Stimulated activated CD8-positive, alpha-beta memory T cell treated with anti-CD3 and anti-CD28 coated beads, Interleukin-15, amount 100 ng/mL, for 4 hours (primary cell): ENCODE data around the gene POLR2J2.
"Not testable (repeated sequence)": the region's sequence is repeated elsewhere in the genome, so short reads cannot be mapped to it uniquely, and the experiment has no call there.

Experiments used
- DNase-seq, 2 donors: peaks; one replicate each; pipeline ENCODE4 v3.0.0-alpha.2; 2020; ENCODE audit warnings: low read depth in 2 of 2

Gene POLR2J2

DNA sequence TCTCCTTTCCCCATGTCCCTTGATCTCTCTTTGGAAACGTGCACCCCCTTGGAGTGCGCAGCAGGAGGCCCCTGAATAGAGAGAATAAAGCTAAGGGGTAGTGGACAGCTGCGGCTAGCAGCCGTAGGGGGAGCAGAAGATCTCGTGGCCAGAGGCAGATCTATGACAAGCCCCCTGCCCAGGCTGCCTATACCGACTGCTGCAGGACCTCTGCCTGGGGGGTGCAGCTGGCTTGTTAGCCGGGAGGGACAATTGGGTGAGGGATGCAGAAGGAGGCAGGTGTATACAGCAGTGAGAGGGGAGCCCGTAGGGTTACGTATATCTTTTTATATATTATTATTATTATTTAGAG, 469 bp upstream of the POLR2J2 start:
- DNase-seq, result not testable (repeated sequence)

- not testable (repeated sequence) for DNase-seq
Observed at GRCh38 chr7:102667523-102667922, 3.9 kb downstream of the POLR2J2 start.

GRCh38 chr7:102666850-102667249, 4.6 kb downstream of the POLR2J2 start:
- not testable (repeated sequence) for DNase-seq

GRCh38 chr7:102664765-102665164, 6.7 kb downstream of the POLR2J2 start:
- not testable (repeated sequence) for DNase-seq

GRCh38 chr7:102649924-102650323, 21.5 kb downstream of the POLR2J2 start, which contains the start of gene SPDYE2B:
TSS of gene SPDYE2B (plus strand) at chr7:102650319. CDS start at chr7:102652349, 2,030 bp downstream.
- not testable (repeated sequence) for DNase-seq

GRCh38 chr7:102647813-102648212, 23.6 kb downstream of the POLR2J2 start:
- DNase-seq, result not testable (repeated sequence)

- not testable (repeated sequence) for DNase-seq
Observed at GRCh38 chr7:102643404-102643803, 28.1 kb downstream of the POLR2J2 start.

GRCh38 chr7:102642691-102643090, 28.8 kb downstream of the POLR2J2 start, which contains the start of gene UPK3BL1:
TSS of gene UPK3BL1 (minus strand) at chr7:102642791. CDS start at chr7:102642741, 50 bp downstream.
- DNase-seq, result not testable (repeated sequence)

DNA sequence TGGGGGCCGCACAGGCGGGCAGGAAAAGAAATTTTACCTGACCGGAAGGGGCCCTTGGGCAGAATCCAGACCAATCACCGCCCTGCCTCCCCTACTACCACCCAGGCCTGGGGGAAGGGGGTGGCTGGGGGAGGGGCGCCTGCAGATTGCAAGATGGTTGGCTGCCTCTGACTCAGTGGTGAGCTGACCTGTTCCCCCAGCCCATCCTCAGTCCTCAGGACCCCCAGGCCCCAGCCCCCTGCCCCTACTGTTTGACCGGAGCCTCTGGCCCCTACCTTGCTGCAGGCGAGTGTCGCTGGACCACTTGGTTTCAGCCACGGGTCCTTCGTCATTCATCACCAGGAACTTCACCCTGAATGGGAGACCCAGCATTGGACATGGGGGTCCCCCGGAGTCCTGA, 32.6 kb downstream of the POLR2J2 start:
- not testable (repeated sequence) for DNase-seq

- not testable (repeated sequence) for DNase-seq
Observed at GRCh38 chr7:102636956-102637355, 34.5 kb downstream of the POLR2J2 start.

DNA sequence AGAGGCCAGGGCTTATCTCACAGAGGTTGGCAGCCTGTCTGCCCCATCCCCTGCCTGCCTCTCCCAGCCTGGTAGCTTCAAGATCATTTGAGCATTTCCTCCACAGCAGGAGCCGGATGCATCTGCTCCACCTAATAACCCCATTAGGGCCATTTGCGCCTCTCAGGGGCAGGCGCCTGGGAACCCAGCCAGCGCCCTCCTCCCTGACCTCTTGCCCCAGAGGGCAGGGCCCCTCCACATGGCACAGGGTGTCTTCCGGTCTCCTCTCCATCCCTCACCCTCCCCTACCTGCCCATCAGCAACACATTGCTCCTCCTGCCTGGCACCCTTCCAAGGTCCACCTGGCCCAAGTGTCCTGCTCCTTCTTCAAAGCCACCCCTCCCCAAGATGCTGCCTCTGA, 36.1 kb downstream of the POLR2J2 start:
- DNase-seq, result not testable (repeated sequence)

GRCh38 chr7:102634299-102634698, 37.2 kb downstream of the POLR2J2 start:
- not testable (repeated sequence) for DNase-seq

GRCh38 chr7:102630622-102631021, 40.8 kb downstream of the POLR2J2 start:
- not testable (repeated sequence) for DNase-seq

DNA sequence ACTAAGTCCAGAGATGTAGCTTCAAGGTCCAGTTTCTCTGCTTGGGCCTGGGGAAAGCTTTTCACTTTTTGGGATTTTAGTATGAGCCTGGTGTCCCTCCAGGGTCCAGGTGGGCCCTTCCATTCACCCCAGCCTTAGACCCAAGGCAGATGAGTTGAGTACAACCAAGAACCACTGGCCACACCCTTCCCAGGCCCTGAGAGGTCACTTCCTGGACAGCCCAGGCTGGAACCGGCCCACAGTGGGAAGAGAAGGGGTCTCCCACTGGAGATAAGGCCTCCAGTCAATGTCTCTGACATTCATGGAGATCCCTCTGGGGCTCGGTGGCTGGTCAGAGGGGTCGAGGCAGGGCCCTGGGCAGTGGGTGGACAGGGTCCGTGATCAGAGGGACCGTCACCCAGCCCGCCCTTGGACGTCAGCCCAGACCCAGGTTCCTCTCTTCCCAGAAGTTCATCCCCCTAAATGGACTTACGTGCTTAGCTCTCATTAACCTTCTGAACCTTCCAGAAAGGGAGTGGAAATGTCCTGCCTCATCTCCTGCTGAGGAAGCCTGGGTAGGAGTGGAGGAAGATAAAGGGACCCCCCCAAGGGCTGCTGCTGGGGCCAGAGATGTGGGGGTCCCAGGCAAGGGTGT, 44.1 kb downstream of the POLR2J2 start:
- DNase-seq, result not testable (repeated sequence)

DNA sequence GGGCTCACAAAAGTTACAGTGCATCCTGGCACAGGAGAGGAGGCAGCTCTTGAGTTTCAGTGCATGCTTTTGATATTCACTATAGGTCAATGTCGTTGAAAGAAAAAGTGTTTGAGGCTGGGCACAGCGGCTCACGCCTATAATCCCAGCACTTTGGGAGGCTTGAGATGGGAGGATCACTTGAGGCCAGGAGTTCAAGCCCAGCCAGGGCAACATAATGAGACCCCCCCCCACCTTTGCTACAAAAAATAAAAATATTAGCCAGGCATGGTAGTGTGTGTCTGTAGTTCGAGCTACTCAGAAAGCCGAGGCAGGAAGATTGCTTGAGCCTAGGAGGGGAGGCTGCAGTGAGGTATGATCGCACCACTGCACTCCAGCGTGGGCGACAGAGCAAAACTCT, 53.3 kb downstream of the POLR2J2 start:
- DNase-seq, result not testable (repeated sequence)

DNA sequence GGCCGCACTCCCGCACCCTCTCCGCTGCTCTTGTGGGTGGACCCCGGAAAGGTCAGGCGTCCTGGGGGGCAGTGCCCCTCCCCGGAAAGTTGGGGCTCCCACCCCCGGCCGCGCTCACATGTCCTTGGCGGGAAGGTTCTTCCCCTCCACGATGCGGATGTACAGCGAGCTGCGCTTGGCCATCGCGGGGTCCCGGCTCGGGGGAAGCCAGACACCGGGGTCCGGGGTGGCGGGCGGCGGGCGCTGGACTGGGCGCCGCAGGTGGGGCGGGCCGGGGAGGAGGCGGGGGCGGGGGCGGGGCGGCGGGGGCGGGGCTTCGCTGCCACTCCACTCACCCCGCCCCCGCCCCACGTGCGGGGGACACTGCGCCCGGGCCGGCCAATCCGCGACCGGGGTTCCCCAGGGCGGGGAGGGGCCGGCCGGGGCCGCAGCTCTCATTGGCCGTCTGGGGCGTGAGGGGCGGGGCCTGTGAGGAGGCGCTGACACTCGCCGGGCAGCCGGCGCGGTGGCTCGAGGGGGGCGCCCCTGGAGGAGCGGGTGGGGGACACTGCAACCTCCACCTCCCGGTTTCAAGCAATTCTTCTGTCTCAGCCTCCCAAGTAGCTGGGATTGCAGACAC, 54.8 kb downstream of the POLR2J2 start, which contains the start of gene RASA4:
TSS of gene RASA4 (minus strand) at position 250 of the 619 bp plus-strand sequence. CDS start at position 183, 67 bp downstream.
- not testable (repeated sequence) for DNase-seq
